Measurements from ENCODE around the gene CSE1L.

Gene CSE1L

DNA sequence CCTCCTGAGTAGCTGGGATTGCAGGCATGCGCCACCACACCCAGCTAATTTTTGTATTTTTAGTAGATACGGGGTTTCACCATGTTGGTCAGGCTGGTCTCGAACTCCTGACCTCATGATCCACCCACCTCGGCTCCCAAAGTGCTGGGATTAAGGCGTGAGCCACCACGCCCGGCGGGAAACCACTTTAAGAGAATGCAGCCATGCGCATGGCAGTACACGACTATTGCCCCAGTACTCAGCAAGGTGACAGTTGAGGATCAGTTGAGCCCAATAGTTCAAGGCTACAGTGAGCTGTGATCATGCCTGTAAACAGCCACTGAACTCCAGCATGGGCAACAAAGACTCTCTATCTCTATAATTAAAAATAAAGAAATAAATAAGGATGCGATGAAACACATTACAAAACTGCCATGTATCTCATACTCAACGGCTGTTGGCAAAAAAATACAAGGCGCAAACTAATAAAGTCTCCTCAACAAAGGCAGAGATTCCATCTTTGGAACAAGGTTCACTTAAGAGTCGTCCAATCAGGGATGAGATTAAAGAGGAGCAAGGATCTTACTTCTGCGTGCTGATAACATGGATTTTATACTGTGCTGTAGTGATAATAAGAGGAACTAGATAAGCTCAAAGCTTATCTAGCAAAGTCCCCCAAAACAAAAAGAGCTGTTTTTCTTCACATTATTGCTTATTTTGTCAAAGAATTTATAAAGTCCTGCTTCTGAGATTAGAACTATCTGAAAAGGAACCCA lies 90.9 kb downstream of the CSE1L start:
- no peak overlapping the region for H3K4me3 ChIP-seq (ENCODE audit: low read depth, low read length)
- TF ChIP-seq, protein P1, sequence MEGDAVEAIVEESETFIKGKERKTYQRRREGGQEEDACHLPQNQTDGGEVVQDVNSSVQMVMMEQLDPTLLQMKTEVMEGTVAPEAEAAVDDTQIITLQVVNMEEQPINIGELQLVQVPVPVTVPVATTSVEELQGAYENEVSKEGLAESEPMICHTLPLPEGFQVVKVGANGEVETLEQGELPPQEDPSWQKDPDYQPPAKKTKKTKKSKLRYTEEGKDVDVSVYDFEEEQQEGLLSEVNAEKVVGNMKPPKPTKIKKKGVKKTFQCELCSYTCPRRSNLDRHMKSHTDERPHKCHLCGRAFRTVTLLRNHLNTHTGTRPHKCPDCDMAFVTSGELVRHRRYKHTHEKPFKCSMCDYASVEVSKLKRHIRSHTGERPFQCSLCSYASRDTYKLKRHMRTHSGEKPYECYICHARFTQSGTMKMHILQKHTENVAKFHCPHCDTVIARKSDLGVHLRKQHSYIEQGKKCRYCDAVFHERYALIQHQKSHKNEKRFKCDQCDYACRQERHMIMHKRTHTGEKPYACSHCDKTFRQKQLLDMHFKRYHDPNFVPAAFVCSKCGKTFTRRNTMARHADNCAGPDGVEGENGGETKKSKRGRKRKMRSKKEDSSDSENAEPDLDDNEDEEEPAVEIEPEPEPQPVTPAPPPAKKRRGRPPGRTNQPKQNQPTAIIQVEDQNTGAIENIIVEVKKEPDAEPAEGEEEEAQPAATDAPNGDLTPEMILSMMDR (IDR thresholded peaks at IDR 0.05; ENCODE audit: borderline replicate concordance, insufficient read depth, low read depth, low read length) = no peak

DNA sequence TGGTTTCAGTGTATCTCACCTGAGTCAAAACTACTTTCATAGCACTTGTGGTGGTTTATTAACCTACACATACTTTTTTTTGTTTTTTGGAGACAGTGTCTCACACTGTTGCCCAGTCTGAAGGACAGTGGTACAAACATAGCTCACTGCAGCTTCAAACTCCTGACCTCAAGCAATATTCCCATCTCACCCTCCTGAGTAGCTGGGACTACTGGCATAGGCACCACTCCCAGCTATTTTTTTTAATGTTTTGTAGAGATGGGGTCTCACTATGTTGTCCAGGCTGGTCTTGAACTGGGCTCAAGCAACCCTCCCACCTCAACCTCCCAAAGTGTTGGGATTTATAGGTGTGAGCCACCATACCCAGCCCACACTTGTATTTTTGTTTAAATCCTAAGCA lies 92.3 kb downstream of the CSE1L start:
- TF ChIP-seq, protein P1 (IDR thresholded peaks at IDR 0.05; ENCODE audit: borderline replicate concordance, insufficient read depth, low read depth, low read length) = no peak
- no peak overlapping the region for H3K4me3 ChIP-seq (ENCODE audit: low read depth, low read length)

DNA sequence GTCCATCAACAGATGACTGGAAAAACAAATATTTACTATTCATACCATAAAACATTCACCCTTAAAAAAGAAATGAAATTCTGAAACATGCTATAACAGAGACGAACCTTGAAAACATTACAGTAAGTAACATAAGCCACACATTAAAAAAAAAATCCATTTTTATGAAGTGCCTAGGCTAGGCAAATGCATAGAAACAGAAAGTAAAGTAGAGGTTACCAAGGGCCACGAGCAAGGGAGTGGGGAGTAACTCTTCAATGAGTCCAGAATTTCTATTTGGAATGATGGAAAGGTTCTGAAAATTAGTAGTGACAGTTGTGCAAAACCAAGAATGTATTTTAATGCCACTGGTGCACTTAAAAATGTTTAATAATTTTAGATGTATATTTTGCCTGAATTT lies 94.3 kb downstream of the CSE1L start:
- H3K4me3 ChIP-seq (ENCODE audit: low read depth, low read length) = no peak overlapping the region

DNA sequence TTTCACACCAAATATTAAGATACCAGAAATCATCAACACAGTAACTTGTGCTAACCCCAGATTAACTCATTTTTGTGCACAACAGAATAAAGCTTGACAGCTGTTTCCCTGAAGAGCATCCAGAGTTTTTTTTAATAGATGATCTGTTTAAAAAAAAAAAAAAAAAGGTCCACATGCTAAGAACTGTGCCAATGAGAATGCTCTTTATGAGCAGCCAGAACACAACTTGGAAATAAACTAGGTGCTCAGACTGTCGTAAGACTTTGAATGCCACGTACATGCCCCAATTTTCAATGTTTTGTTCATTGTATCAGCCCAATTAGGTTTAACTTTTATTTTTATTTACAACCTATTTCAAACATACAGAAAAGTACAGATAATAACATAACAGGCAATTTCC lies 94.7 kb downstream of the CSE1L start:
- H3K4me3 ChIP-seq (ENCODE audit: low read depth, low read length) = no peak overlapping the region
- TF ChIP-seq, protein P1 (IDR thresholded peaks at IDR 0.05; ENCODE audit: borderline replicate concordance, insufficient read depth, low read depth, low read length) = no peak

More for the DNA sequence above, 94.3 kb downstream of the CSE1L start:
- TF ChIP-seq, protein P1 (IDR thresholded peaks at IDR 0.05; ENCODE audit: borderline replicate concordance, insufficient read depth, low read depth, low read length) = no peak

Measured in GM12875 (cell line).